ENCODE results near the gene AVL9. TPM values are rescaled to one million over a fixed set of nuclear protein-coding genes. Genes with fewer than 3 reads are reported as not detected.
A peak's percentile ranks its signal among the peaks of the same experiment; 100 is the strongest.

Gene AVL9
- total and polyA plus RNA-seq, 9 of the 15 experiments (the other 6 are each of a cell fraction or from before 2014, with no cell fraction given) = 6.4 to 66.2 (median 30.1) TPM

- 86% methylated on average over 6 of the region's 6 CpGs for WGBS (ENCODE audit: insufficient coverage, low coverage, missing lambda C conversion rate)
- POLR2A ChIA-PET = interaction anchor here (3.8 kb wide), 1 partner anchor 11 kb away, joined by 23 read pairs; the partner anchor contains the start of gene AVL9
- in situ Hi-C loops (cut with MboI) = no loop called here
Measured at GRCh38 chr7:32507414-32507813, 12.1 kb downstream of the AVL9 start.

GRCh38 chr7:32511791-32512190, 16.5 kb downstream of the AVL9 start:
- CTCF ChIA-PET (ENCODE audit: low intra/inter-chr PET ratio) = no interaction called here
- Histone ChIP-seq H3K9me1 (ENCODE audit: control insufficient read depth, insufficient read depth, low read length) (no peaks in the 10 kb centered on the region), H3K9ac (ENCODE audit: insufficient read depth in 1 of 2, low read depth in 2 of 2, low read length in 2 of 2) (peak overlapping the region in 1 of 2 experiments; percentile 51; a peak in 1 of 4 replicates), H3K27me3 (ENCODE audit: control insufficient read depth in 2 of 2, insufficient read depth in 2 of 2, low read length in 2 of 2) (no peaks in the 10 kb centered on the region), H4K20me1 (replicated peaks; ENCODE audit: control insufficient read depth, insufficient read depth, low read length) (no peaks in the 10 kb centered on the region), H3K79me2 (ENCODE audit: control insufficient read depth, insufficient read depth, low read length) (peaks cover 86% of the 10 kb centered on the region), H3K36me3 (ENCODE audit: control insufficient read depth, insufficient read depth, low read length) (peaks cover 26% of the 10 kb centered on the region), H3K27ac (ENCODE audit: extremely low read depth, low read depth, low read length) (no peak overlapping the region), H3K4me3 (no peak overlapping the region), H3K9me3 (replicated peaks; ENCODE audit: control insufficient read depth, insufficient read depth, low read depth, low read length) (no peaks in the 10 kb centered on the region), H2AFZ (ENCODE audit: low read depth, low read length) (no peak overlapping the region), H3K4me2 (ENCODE audit: insufficient read depth, low read length) (no peak overlapping the region), H3K4me1 (replicated peaks in 1 of 2; ENCODE audit: control insufficient read depth in 2 of 2, insufficient read depth in 2 of 2, low read length in 2 of 2) (peaks cover 5 to 42% of the 10 kb centered on the region in 2 experiments; a peak in 4 of 5 replicates)
- BruUV-seq (replicated peaks) = no TSS peak
- no peak for TF ChIP-seq NFE2 (IDR thresholded peaks at IDR 0.05; ENCODE audit: low read depth)
- TF ChIP-seq, protein P1, sequence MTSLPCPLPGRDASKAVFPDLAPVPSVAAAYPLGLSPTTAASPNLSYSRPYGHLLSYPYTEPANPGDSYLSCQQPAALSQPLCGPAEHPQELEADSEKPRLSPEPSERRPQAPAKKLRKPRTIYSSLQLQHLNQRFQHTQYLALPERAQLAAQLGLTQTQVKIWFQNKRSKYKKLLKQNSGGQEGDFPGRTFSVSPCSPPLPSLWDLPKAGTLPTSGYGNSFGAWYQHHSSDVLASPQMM (CRISPR knock-in tag; IDR thresholded peaks at IDR 0.05) = no peak
- no peak for TF ChIP-seq SRSF9 (IDR thresholded peaks at IDR 0.05; ENCODE audit: borderline replicate concordance, low read depth, low read length)
- no peak for TF ChIP-seq BCL6 (CRISPR knock-in tag; IDR thresholded peaks at IDR 0.05)
- no peak for TF ChIP-seq RBM25 (IDR thresholded peaks at IDR 0.05; ENCODE audit: low read depth, low read length, severe bottlenecking)
- TF ChIP-seq ZNF140 (CRISPR knock-in tag; IDR thresholded peaks at IDR 0.05) = no peak
- no peak for TF ChIP-seq ZBTB49 (CRISPR knock-in tag; IDR thresholded peaks at IDR 0.05; ENCODE audit: borderline replicate concordance)
- in situ Hi-C loops (cut with MboI) = no loop called here
- 58% methylated on average over 4 of the region's 4 CpGs for WGBS (ENCODE audit: insufficient coverage, low coverage, missing lambda C conversion rate)
- POLR2A ChIA-PET = interaction anchor here (1.0 kb wide), 1 partner anchor 15 kb away, joined by 3 read pairs; no protein-coding TSS in a partner anchor
- ATAC-seq (no peak), FAIRE-seq (no peak), DNase-seq (ENCODE audit: extremely low read depth in 1 of 4, low spot score in 3 of 4) (no peak)
- intact Hi-C loops (cut with micrococcal nuclease) = no loop called here

More at GRCh38 chr7:32507414-32507813, 12.1 kb downstream of the AVL9 start:
- Histone ChIP-seq H3K27me3 (ENCODE audit: control insufficient read depth in 2 of 2, insufficient read depth in 2 of 2, low read length in 2 of 2) (no peaks in the 10 kb centered on the region), H3K4me2 (ENCODE audit: insufficient read depth, low read length) (peak overlapping the region; percentile 2; the same call in 1 of the 2 replicates), H3K79me2 (ENCODE audit: control insufficient read depth, insufficient read depth, low read length) (peaks cover 92% of the 10 kb centered on the region), H3K4me3 (no peak overlapping the region), H3K4me1 (replicated peaks in 1 of 2; ENCODE audit: control insufficient read depth in 2 of 2, insufficient read depth in 2 of 2, low read length in 2 of 2) (peaks cover 5 to 37% of the 10 kb centered on the region in 2 experiments; a peak in 4 of 5 replicates), H4K20me1 (replicated peaks; ENCODE audit: control insufficient read depth, insufficient read depth, low read length) (no peaks in the 10 kb centered on the region), H3K9me1 (ENCODE audit: control insufficient read depth, insufficient read depth, low read length) (no peaks in the 10 kb centered on the region), H3K36me3 (ENCODE audit: control insufficient read depth, insufficient read depth, low read length) (peaks cover 25% of the 10 kb centered on the region), H3K9me3 (replicated peaks; ENCODE audit: control insufficient read depth, insufficient read depth, low read depth, low read length) (no peaks in the 10 kb centered on the region), H3K9ac (ENCODE audit: insufficient read depth in 1 of 2, low read depth in 2 of 2, low read length in 2 of 2) (peak overlapping the region in 1 of 2 experiments; percentile 85; a peak in 2 of 4 replicates), H2AFZ (ENCODE audit: low read depth, low read length) (no peak overlapping the region), H3K27ac (ENCODE audit: extremely low read depth, low read depth, low read length) (peak overlapping the region; percentile 95)
- FAIRE-seq (no peak), DNase-seq (ENCODE audit: extremely low read depth in 1 of 4, low spot score in 3 of 4) (no peak), ATAC-seq (no peak)
- BruUV-seq (replicated peaks) = no TSS peak
- 0 out of 2 replicates have a peak, but pooled peaks have one; percentile 11 for TF ChIP-seq ZFX (CRISPR knock-in tag; IDR thresholded peaks at IDR 0.05)
- TF ChIP-seq MIER1 (IDR thresholded peaks at IDR 0.05; ENCODE audit: low read depth) = no peak
- no peak for TF ChIP-seq ZNF445 (CRISPR knock-in tag; IDR thresholded peaks at IDR 0.05; ENCODE audit: low read depth)
- 0 out of 2 replicates have a peak, but pooled peaks have one; percentile 17 for TF ChIP-seq DIDO1 (tag; IDR thresholded peaks at IDR 0.05; ENCODE audit: low read depth)
- intact Hi-C loops (cut with micrococcal nuclease) = no loop called here
- CTCF ChIA-PET (ENCODE audit: low intra/inter-chr PET ratio) = no interaction called here

Data from K562 (cell line).